Mesenchymal stem cell (in vitro differentiated cells and primary cell): ENCODE measurements around the gene SNTG2.
"Not testable (repeated sequence)": the region's sequence is repeated elsewhere in the genome, so short reads cannot be mapped to it uniquely, and the experiment has no call there.

ENCODE experiments used
- DNase-seq: peaks from one replicate; pipeline ENCODE4 v3.0.0-alpha.2; 2013
- H2AFZ ChIP-seq: one replicate; pipeline ENCODE4 v1.6.1; 2013; ENCODE audit warnings: low read depth, mild to moderate bottlenecking, control low read depth, inconsistent platforms, low read length, moderate library complexity
- H2AK5ac ChIP-seq: 2 replicates; pipeline ENCODE4 v1.6.1; 2013; ENCODE audit warnings: low read length, moderate library complexity, mild to moderate bottlenecking, inconsistent platforms; ENCODE audit not compliant: severe bottlenecking
- H2BK120ac ChIP-seq: one replicate; pipeline ENCODE4 v1.6.1; 2013; ENCODE audit warnings: low read depth, mild to moderate bottlenecking, inconsistent platforms, low read length, moderate library complexity
- H2BK12ac ChIP-seq, 2 experiments: one replicate each; pipeline ENCODE4 v1.6.1; 2013; ENCODE audit warnings: inconsistent platforms in 2 of 2, low read length in 2 of 2, mild to moderate bottlenecking in 2 of 2, moderate library complexity in 2 of 2, control low read depth in 1 of 2
- H2BK15ac ChIP-seq: one replicate; pipeline ENCODE4 v1.6.1; 2013; ENCODE audit warnings: mild to moderate bottlenecking, low read depth, inconsistent platforms; ENCODE audit not compliant: poor library complexity, severe bottlenecking
- H2BK5ac ChIP-seq: 2 replicates; pipeline ENCODE4 v1.6.1; 2013; ENCODE audit warnings: low read depth, mild to moderate bottlenecking, low read length, control low read depth, inconsistent platforms; ENCODE audit not compliant: poor library complexity, severe bottlenecking
- H3K14ac ChIP-seq, 2 experiments: one replicate each; pipeline ENCODE4 v1.6.1; 2013; ENCODE audit warnings: inconsistent platforms in 2 of 2, low read length in 2 of 2, control low read depth in 1 of 2, mild to moderate bottlenecking in 1 of 2, moderate library complexity in 1 of 2
- H3K18ac ChIP-seq, 2 experiments: one replicate each; pipeline ENCODE4 v1.6.1; 2013; ENCODE audit warnings: inconsistent platforms in 2 of 2, low read length in 2 of 2, control low read depth in 1 of 2, low read depth in 1 of 2, mild to moderate bottlenecking in 1 of 2
- H3K23ac ChIP-seq, 2 experiments: one replicate each; pipeline ENCODE4 v1.6.1; 2013; ENCODE audit warnings: inconsistent platforms in 2 of 2, low read length in 2 of 2, mild to moderate bottlenecking in 2 of 2, moderate library complexity in 2 of 2, control low read depth in 1 of 2
- H3K27ac ChIP-seq: 2 replicates; pipeline ENCODE4 v1.5.1; 2013; ENCODE audit warnings: mild to moderate bottlenecking, moderate library complexity, low read length, control low read depth, inconsistent platforms; ENCODE audit not compliant: poor library complexity, severe bottlenecking
- H3K27me3 ChIP-seq, 2 experiments: 2 replicates each; pipeline versions ENCODE4 v1.6.1 to v1.7.0; 2013; ENCODE audit warnings: low read length in 2 of 2, mild to moderate bottlenecking in 2 of 2, moderate library complexity in 2 of 2, control low read depth in 1 of 2, inconsistent platforms in 1 of 2; ENCODE audit not compliant: control insufficient read depth in 1 of 2, insufficient read depth in 1 of 2
- H3K36me3 ChIP-seq, 2 experiments: 2 replicates each; pipeline versions ENCODE4 v1.6.1 to v1.7.0; 2013; ENCODE audit warnings: low read length in 2 of 2, control low read depth in 1 of 2, inconsistent platforms in 1 of 2, low read depth in 1 of 2, mild to moderate bottlenecking in 1 of 2; ENCODE audit not compliant: insufficient read depth in 2 of 2, control insufficient read depth in 1 of 2
- H3K4ac ChIP-seq, 2 experiments: one replicate each; pipeline ENCODE4 v1.6.1; 2013; ENCODE audit warnings: inconsistent platforms in 2 of 2, low read length in 2 of 2, mild to moderate bottlenecking in 2 of 2, moderate library complexity in 2 of 2, control low read depth in 1 of 2, low read depth in 1 of 2
- H3K4me1 ChIP-seq: 2 replicates; pipeline ENCODE4 v1.6.1; 2013; ENCODE audit warnings: low read depth, low read length, control low read depth; ENCODE audit not compliant: control insufficient read depth, insufficient read depth
- H3K4me2 ChIP-seq: 2 replicates; pipeline ENCODE4 v1.6.1; 2013; ENCODE audit warnings: low read length, mild to moderate bottlenecking, inconsistent platforms; ENCODE audit not compliant: poor library complexity, severe bottlenecking
- H3K4me3 ChIP-seq, 2 experiments: 2 replicates each; pipeline versions ENCODE4 v1.5.1 to v1.7.0; 2013; ENCODE audit warnings: low read length in 2 of 2, mild to moderate bottlenecking in 2 of 2, control low read depth in 1 of 2, low read depth in 1 of 2; ENCODE audit not compliant: insufficient read depth in 1 of 2
- H3K79me1 ChIP-seq: replicated peaks from 2 replicates; pipeline ENCODE4 v1.6.1; 2013; ENCODE audit warnings: mild to moderate bottlenecking, control low read depth, low read length, inconsistent platforms; ENCODE audit not compliant: poor library complexity, severe bottlenecking
- H3K9ac ChIP-seq: 2 replicates; pipeline ENCODE4 v1.7.0; 2013; ENCODE audit warnings: mild to moderate bottlenecking, low read length, moderate library complexity
- H3K9me3 ChIP-seq: 2 replicates; pipeline ENCODE4 v1.7.0; 2013; ENCODE audit warnings: mild to moderate bottlenecking, low read length; ENCODE audit not compliant: control insufficient read depth
- H4K8ac ChIP-seq: one replicate; pipeline ENCODE4 v1.6.1; 2013; ENCODE audit warnings: inconsistent platforms, mild to moderate bottlenecking, low read length, moderate library complexity
- H4K91ac ChIP-seq: one replicate; pipeline ENCODE4 v1.6.1; 2013; ENCODE audit warnings: mild to moderate bottlenecking, low read length, inconsistent platforms
- WGBS: methylation state at CpG from one replicate; pipeline ENCODE4 v1.1.7; 2013; ENCODE audit warnings: mixed read lengths; 5-methylcytosine and 5-hydroxymethylcytosine counted together

Gene SNTG2

GRCh38 chr2:1229596-1229995 is 278.9 kb downstream of the SNTG2 start:
- not testable (repeated sequence) for H2BK5ac ChIP-seq, DNase-seq, H2AFZ ChIP-seq, H3K14ac ChIP-seq, H3K27me3 ChIP-seq, H2AK5ac ChIP-seq, H3K9ac ChIP-seq, H3K36me3 ChIP-seq, H3K4ac ChIP-seq, H4K8ac ChIP-seq, H4K91ac ChIP-seq, H3K79me1 ChIP-seq, H2BK15ac ChIP-seq, H3K4me3 ChIP-seq, H3K9me3 ChIP-seq, H3K18ac ChIP-seq, H3K27ac ChIP-seq, H3K4me2 ChIP-seq, H3K23ac ChIP-seq, H2BK120ac ChIP-seq, H2BK12ac ChIP-seq
- peaks cover 26% of the 10 kb centered on the region for H3K4me1 ChIP-seq
- 95% methylated on average over 28 of the region's 30 CpGs for WGBS

DNA sequence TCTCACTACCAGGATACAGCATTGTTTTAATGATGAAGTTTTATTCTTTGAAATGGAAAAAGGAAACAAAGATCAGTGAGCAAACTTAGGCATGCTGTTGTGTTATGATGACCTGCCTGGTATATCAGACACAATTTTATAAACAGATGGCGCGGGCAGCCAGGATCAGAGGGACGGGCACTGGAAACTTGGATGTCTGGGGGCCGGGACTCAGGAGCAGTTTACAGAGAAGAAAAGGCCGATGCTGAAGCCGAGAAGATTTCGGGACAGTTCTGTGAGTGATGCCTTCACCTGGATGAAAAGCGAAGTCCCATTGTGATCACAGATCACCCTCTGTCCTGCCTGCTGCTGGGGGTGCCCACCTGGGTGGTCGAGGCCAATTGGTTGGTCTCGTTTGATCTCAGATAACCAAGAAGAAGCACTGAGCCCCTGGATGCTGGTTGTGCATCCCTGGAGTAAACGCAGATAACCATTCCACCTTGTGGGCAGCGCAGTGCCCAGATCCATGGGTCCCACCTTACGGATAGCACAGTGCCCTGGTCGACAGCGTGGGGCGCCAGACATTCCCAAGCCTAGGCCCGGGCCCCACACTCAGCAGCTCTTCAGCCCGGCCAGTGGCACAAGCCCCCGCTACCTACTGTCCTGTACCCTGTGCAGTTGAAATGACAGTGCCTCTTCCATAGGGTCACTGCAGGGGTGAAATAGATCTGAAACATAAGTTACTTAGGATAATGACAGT is 279.7 kb downstream of the SNTG2 start:
- H3K18ac ChIP-seq: no peak overlapping the region
- no peaks in the 10 kb centered on the region for H3K9me3 ChIP-seq
- no peaks in the 10 kb centered on the region for H3K79me1 ChIP-seq
- H2AFZ ChIP-seq: no peak overlapping the region
- no peak overlapping the region for H2BK15ac ChIP-seq
- no peak overlapping the region for H2BK12ac ChIP-seq
- H3K36me3 ChIP-seq: no peaks in the 10 kb centered on the region
- H4K8ac ChIP-seq: no peak overlapping the region
- H4K91ac ChIP-seq: no peak overlapping the region
- H2BK5ac ChIP-seq: no peak overlapping the region
- H2BK120ac ChIP-seq: no peak overlapping the region
- peaks cover 30% of the 10 kb centered on the region for H3K4me1 ChIP-seq
- no peak overlapping the region for H3K4me3 ChIP-seq
- H2AK5ac ChIP-seq: no peak overlapping the region
- WGBS: 88% methylated on average over 19 of the region's 19 CpGs
- no peaks in the 10 kb centered on the region for H3K27me3 ChIP-seq
- no peak overlapping the region for H3K9ac ChIP-seq
- H3K27ac ChIP-seq: no peak overlapping the region
- H3K4me2 ChIP-seq: no peak overlapping the region
- no peak overlapping the region for H3K23ac ChIP-seq
- DNase-seq: no peak
- H3K14ac ChIP-seq: no peak overlapping the region
- H3K4ac ChIP-seq: no peak overlapping the region

- no peaks in the 10 kb centered on the region for H3K27me3 ChIP-seq
- no peak overlapping the region for H2AFZ ChIP-seq
- no peak overlapping the region for H3K4ac ChIP-seq
- H4K91ac ChIP-seq: no peak overlapping the region
- H3K4me1 ChIP-seq: peaks cover 36% of the 10 kb centered on the region
- no peaks in the 10 kb centered on the region for H3K79me1 ChIP-seq
- H2BK15ac ChIP-seq: no peak overlapping the region
- DNase-seq: no peak
- no peak overlapping the region for H2BK12ac ChIP-seq
- H2BK5ac ChIP-seq: peak overlapping the region; percentile 33
- no peak overlapping the region for H3K4me3 ChIP-seq
- no peak overlapping the region for H4K8ac ChIP-seq
- no peak overlapping the region for H3K14ac ChIP-seq
- no peaks in the 10 kb centered on the region for H3K9me3 ChIP-seq
- H3K18ac ChIP-seq: no peak overlapping the region
- no peaks in the 10 kb centered on the region for H3K36me3 ChIP-seq
- H3K23ac ChIP-seq: no peak overlapping the region
- peak overlapping the region; percentile 61 for H2AK5ac ChIP-seq
- H3K9ac ChIP-seq: no peak overlapping the region
- H2BK120ac ChIP-seq: no peak overlapping the region
- WGBS: 72% methylated on average over 9 of the region's 11 CpGs
- H3K4me2 ChIP-seq: no peak overlapping the region
- H3K27ac ChIP-seq: no peak overlapping the region
Observed at GRCh38 chr2:1231466-1232063, 280.9 kb downstream of the SNTG2 start.

DNA sequence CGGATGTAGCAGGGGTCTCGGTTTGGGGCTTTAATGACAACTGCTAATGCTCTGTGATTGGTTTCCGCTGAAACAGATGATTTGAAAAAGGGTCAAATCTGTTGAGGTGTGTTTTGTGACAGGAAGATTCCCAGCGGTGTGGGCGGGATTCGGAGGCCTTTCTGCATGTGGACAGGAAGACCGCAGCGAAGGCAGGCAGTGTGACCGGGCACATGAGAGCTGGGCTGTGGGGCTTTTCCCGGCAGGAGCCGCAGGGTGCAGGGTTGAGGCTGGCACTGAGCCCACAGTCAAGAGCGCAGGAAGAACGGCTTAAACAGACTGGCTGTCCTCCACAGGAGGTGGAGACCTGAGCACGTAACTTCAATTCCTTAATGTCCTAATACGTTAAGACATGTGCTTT is 282.6 kb downstream of the SNTG2 start:
- H3K79me1 ChIP-seq: no peaks in the 10 kb centered on the region
- H3K9me3 ChIP-seq: no peaks in the 10 kb centered on the region
- H3K27me3 ChIP-seq: no peaks in the 10 kb centered on the region
- H2BK12ac ChIP-seq: no peak overlapping the region
- no peak overlapping the region for H2BK15ac ChIP-seq
- H3K36me3 ChIP-seq: no peaks in the 10 kb centered on the region
- no peak for DNase-seq
- H3K4me3 ChIP-seq: no peak overlapping the region
- no peak overlapping the region for H4K91ac ChIP-seq
- no peak overlapping the region for H3K14ac ChIP-seq
- H2AFZ ChIP-seq: no peak overlapping the region
- no peak overlapping the region for H3K4me2 ChIP-seq
- H3K9ac ChIP-seq: no peak overlapping the region
- H3K23ac ChIP-seq: no peak overlapping the region
- H3K27ac ChIP-seq: no peak overlapping the region
- no peak overlapping the region for H4K8ac ChIP-seq
- peaks cover 38% of the 10 kb centered on the region for H3K4me1 ChIP-seq
- 91% methylated on average over 14 of the region's 15 CpGs for WGBS
- no peak overlapping the region for H3K4ac ChIP-seq
- no peak overlapping the region for H2BK120ac ChIP-seq
- H2BK5ac ChIP-seq: no peak overlapping the region
- H2AK5ac ChIP-seq: no peak overlapping the region
- H3K18ac ChIP-seq: no peak overlapping the region
